HG03108 (cell line): Measurements from ENCODE around the gene ADARB1.

Experiments
- ATAC-seq: cut with Tn5 transposase; IDR thresholded peaks from one replicate; pipeline ENCODE4 v1.9.1; 2021; ENCODE audit warnings: moderate library complexity; ENCODE audit not compliant: unreplicated experiment

Gene ADARB1

DNA sequence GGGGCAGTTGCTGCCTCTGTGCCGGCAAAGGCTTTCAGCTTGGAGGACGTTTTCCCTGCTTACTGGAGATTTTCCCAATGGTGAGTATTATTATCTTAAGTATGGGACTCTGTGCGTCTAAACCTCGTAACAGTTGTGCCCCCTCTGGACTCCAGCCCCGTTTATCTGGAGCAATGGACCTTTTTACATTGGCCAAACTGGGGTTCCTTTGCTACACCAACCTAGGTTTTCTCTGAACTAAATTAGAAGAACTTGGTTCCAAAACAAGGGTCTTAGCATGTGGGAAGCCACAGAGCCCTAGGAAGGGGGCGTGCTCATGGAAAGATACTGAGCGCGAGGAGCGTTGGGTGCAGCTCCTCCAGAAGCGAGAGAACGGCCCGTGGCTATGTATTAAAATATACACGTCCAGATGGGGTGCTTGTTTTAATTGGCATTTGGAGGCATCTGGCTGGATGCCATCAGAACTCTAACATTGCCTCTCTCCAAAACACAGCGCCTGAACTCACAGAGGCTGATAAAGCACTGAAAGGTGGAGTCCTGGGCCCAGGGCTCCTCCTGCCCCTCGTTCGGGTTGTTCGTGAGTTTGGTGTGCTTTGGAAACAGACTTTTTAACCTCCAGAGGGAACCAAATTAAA, 184.9 kb downstream of the ADARB1 start:
- no peak for ATAC-seq

DNA sequence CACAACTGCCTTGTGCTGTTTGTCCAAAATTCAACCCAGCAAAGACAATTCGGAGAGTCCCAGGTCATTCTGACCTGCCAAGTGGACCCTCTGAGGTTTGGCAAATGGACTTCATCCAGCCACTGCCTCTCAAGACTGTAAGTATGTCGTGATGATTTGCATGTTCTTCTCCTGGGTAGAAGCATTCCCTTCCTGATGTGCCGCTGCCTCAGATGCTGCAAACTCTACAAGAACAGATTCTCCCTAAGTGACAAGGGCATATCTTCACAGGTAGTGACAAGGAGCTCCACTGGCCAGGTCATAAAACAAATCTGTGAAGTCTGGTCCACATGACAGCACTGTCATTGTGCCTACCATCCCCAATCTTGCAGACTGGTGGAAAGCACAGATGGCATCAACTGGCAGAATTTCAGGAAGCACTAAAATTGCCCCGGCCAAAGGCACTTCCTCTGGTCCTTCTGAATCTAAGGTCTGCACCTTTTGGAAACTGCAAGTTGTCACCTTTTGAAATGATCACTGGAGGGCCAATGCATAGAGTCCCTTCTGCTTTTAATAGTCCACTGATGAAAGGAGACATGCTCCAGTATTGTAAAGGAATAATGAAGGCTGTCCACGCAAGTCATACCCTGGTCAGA, 185.9 kb downstream of the ADARB1 start:
- no peak for ATAC-seq

DNA sequence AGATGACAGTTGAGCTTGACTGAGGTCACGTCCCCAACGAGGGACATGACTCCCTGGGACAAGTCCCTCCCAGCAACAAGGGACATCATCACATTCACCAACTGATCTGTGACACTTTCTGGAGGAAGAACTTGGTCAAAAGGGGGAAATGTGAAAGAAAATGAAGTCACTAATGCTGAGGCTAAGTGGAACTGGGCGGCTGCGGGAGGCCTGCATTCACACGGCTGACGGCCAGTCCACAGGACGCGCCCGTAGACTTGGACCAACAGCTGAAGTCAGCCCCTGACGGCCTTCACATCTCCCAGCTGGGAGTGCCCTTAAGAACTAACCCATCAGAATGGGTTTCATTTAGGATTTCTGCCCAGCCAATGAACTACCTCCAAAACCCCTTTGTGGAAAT, 186.7 kb downstream of the ADARB1 start:
- no peak for ATAC-seq

DNA sequence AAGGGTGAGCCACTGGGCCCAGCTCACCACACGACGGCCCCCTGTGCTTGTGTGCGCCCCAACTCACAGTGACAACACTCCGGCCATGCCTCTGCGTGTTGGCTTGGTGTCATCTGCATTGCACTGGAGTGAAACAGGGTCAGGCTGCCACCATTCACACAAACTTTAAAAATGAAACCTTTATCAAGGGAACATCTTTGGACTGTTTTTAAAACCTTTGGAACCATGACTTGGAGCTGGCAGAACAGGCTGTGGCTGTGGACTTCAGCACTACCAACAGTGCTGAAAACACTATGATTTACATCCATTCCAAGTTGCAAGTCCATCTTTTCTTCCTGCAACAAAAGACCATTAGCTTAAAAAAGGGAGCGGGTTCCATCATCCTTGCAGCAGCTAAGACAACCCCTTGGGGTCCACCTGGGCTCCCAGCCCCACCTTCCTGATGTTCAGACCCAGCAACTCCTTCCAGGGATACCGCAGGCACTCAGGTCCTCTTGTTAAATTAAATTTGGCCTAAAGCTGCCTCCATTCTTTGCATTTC, 187.7 kb downstream of the ADARB1 start:
- no peak for ATAC-seq

DNA sequence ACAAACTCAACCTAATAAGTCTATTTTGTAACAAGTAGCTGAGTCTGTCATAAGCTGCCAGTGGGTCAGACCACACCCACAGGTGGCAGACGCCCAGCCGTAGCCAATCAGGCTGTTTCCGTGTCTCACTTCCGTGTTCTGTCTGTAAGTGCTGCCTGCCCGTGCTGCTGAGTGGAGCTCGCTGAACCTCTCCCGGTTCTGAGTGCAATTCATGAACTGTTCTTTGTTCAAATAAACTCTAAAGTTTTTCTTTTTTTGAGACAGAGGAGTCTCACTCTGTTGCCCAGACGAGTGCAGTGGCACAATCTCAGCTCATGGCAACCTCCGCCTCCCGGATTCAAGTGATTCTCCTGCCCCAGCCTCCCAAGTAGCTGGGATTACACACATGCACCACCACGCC, 188.2 kb downstream of the ADARB1 start:
- no peak for ATAC-seq

DNA sequence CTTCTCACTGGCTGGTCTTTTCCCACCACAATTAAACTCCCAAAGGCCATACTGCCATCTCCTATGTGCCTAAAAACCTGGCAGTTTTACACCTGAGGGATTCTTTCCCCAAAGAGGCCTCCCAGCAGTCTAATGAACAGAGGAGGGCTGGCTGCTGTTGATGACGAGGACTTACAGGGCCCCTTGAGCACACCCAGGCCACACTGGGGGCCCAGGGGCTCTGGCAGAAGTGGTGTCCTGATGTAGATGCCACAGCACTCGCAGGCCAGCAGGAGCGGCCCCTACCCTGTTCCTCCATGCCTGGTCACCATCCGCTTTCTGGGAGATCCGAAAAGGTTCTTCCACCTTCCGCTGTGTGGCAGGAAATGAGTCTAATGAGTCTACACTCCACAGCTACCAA, 189.2 kb downstream of the ADARB1 start:
- no peak for ATAC-seq

DNA sequence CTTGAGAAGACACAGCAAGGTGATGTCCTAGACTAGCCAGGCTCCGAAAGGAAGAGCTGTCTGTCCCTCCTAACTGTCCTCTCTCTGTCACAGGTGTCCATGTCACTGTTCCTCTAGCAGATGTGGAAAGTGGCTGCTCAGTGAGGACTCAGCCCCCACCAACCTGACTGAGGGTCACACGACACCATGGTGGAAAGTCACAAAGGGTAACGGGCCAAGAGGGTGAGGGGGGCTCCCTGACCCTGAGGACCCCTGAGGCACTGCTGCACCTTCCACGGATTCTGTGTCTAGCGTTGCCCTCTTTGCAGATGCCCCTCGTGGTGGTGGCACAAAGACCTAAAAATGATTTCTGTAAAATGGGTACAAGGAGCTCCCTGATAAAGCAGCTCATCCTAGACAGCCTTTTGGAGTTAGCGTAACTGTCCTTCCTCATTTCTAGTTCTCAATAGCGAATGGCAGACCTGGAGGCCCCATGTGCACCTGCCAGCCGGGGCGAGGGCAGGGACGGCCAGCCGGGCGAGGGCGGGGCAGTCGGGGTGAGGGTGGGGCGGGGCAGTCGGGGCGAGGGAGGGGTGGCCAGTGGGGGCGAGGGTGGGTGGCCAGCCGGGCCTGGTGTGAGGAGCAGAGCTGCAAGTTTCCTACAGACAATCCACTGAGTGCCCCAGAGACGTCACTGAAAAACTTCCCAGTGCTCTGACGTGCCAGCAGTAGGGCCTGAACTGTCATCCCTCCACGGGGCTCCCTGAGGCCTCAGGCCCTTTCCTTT, 189.9 kb downstream of the ADARB1 start:
- no peak for ATAC-seq

DNA sequence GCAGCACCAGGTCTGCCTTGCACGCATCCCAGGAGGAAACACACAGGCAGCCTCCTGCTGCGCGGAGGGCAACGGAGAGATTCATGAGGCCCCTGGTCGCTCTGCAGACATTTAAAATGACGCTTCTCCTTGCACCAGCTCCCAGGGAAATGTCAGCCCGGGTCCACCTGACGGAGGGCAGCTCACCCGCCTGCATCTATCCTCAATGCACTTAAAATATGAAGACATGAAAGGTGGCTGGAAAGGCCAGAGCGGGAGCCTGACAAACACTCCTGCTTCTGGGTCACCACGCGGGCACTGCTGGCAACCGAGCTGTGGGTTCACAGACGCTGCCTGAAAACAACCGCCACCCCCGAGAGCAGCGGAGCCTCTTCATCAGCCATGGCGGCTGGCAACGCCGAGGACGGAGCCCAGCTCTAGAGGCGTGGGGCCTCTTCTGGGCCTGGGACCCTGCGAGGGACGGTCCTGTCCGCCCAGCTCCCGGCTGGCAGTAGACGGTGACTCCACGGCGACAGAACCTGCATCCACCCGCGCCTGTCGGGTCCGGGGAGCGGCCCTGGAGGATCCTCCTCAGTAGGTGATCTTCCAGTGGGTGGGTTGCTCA, 190.6 kb downstream of the ADARB1 start:
- ATAC-seq = no peak

DNA sequence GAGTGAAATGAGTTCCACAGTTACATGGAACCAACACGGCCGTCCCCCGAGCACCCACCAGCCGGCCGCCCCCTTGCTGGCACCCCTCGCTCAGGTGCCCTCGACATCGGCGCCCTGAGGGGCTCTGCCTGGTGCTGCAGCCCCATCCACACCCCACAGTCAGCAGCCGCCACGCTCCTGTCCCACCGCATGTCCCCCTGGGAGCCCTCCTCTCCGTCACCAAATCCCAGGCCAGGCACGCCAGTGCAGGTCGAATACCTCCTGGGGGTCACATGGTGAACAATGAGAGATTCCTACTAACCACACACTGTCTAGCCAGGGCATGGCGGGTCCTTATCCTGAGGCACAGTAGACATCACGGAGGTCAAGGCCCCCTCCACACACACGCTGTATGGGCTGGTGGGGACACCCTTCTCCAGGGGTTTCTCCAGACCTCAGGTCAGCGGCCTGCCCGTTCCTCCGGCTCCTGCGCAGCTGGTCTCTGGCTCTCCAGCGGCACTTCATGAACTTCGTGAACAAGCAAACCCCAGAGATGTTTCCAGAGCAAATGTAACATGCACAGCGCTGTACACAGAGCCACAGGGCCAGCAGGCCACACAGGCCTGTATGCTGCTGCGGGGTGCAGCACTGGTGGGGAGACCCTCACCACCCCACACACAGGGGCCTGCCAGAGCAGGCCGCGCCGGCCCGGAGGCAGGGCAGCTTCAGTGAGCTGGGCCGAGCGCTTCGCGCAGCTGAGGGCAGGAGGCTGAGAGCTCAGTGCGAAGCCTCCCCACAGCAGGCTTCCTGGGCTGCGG, 191.5 kb downstream of the ADARB1 start:
- ATAC-seq = no peak

DNA sequence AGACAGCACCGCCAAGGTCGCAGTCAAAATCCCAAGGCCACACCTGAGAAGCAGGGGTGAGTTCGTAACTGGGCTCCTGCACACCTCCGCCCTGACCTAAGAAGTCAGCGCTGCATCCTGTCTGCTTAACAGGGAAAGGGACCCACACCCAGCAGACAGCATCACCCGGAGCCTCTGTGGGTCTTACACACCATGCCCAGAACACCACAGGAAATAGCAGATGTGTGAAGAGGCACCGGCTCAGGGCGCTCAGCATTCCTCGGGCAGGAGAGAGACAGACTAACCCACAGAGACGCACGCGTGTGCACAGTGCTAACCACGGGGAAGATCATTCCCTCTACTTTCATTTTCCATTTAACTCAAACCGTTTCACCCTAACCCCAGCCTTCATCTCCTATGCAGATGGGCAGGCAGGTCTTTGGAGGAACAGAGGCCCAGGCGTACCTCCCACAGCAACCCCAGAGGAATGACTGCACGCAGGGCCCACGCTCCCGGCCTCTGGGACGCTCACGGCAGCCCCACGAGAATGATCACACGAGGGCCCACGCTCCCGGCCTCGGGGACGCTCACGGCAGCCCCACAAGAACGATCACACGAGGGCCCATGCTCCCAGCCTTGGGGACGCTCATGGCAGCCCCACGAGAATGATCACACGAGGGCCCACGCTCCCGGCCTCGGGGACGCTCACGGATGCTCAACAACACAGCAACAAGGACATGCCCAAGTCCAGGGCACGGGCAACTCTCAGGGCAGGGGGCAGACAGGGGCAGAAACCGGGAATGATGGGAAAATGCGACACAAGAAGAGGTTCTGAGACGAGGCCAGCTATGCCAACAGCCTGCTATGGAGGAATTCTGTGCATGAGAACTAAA, 192.4 kb downstream of the ADARB1 start:
- no peak for ATAC-seq

DNA sequence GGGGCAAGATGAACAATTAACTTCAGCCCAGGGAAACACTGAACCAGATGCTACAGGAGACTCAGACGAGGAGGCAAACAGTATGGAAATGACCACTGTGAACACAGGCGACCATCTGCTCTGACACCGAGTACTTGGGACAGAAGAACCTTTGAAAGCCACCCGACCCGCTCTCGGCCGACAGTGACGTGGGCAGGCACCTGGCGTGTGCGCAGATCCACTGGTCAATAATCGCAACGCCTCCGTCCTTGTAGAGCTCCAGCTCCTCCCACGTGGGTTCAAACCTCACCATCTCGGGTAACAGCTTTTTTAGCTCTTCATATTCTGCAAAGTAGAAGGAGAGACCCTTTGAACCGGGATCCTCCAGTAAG, 193.0 kb downstream of the ADARB1 start:
- no peak for ATAC-seq

DNA sequence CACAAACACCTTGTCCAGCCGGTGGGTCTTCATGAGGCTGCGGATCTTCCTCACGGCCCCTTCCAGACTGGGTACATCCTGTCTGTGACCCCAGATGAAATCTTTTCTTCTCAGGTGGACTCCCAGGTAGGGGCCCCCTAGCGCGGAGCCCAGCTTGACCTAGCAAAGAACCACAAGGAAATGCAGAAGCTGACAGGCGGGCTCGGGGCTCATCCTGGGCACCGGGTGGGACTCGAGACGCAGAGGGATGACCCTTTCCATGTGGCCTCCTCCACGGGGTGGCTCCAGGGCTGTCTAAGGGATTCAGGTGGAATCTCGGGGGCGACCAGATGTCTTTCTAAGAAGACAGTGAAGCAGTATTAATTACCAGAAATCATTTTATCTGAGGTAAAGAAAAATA, 195.5 kb downstream of the ADARB1 start:
- no peak for ATAC-seq

DNA sequence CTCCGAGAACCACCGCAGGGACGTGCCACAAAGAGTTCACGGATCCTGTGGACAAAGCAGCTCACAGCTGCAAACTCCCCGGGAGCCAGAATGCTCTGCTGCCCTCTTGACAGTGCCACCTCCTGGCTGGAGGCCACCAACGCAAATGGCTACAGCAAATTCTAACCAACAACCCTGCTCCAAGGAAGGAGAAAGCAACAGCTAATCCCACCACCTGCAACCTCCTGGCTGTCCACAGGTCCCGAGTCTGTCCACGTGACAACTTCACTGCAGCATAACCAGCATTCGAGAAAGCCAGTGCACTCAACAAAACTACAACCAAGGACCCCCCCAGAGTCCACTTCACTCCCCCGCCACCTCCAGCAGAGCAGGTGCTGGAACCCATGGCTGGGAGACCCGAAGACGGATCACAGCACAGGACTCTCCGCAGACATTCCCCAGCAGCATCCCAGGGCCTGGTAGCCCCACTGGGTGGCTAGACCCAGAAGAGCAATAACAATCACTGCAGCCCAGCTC, 196.0 kb downstream of the ADARB1 start:
- ATAC-seq = no peak
